Osteocyte (in vitro differentiated cells): ENCODE results near the gene CDIP1. TPM values are rescaled to one million over a fixed set of nuclear protein-coding genes. Genes with fewer than 3 reads are reported as not detected.

Experiments
- DNase-seq: peaks from one replicate; pipeline ENCODE4 v3.0.0; 2021; ENCODE audit warnings: mixed read lengths; ENCODE audit not compliant: unreplicated experiment; ENCODE audit errors: extremely low spot score
- H3K27ac Mint-ChIP-seq: one replicate; pipeline ENCODE4 v1.8.0; 2021; ENCODE audit warnings: mild to moderate bottlenecking, mixed read lengths; ENCODE audit not compliant: unreplicated experiment
- H3K27me3 Mint-ChIP-seq: one replicate; pipeline ENCODE4 v1.8.0; 2021; ENCODE audit warnings: mixed read lengths; ENCODE audit not compliant: unreplicated experiment
- H3K36me3 Mint-ChIP-seq: one replicate; pipeline ENCODE4 v1.8.0; 2021; ENCODE audit warnings: mixed read lengths; ENCODE audit not compliant: unreplicated experiment
- H3K4me1 Mint-ChIP-seq: one replicate; pipeline ENCODE4 v1.8.0; 2021; ENCODE audit warnings: mixed read lengths; ENCODE audit not compliant: unreplicated experiment
- H3K4me3 Mint-ChIP-seq: one replicate; pipeline ENCODE4 v1.8.0; 2021; ENCODE audit warnings: mild to moderate bottlenecking, moderate library complexity, mixed read lengths; ENCODE audit not compliant: unreplicated experiment
- H3K9me3 Mint-ChIP-seq: one replicate; pipeline ENCODE4 v1.8.0; 2021; ENCODE audit warnings: mixed read lengths; ENCODE audit not compliant: unreplicated experiment
- total RNA-seq: library from RNA; stranded (reverse); gene quantifications from 2 replicates; pipeline ENCODE4 v1.2.1, GENCODE V29; 2021
- TF ChIP-seq, protein P1 (sequence below): fragments of 200-600 bp; sonication (generic); IDR thresholded peaks from 2 replicates; pipeline ENCODE4 v1.5.0; 2021; ENCODE audit warnings: antibody characterized with exemption, mild to moderate bottlenecking, moderate library complexity

The CDIP1 gene
- total RNA-seq, 1 donor from 2014 or later = 28.9 TPM

DNA sequence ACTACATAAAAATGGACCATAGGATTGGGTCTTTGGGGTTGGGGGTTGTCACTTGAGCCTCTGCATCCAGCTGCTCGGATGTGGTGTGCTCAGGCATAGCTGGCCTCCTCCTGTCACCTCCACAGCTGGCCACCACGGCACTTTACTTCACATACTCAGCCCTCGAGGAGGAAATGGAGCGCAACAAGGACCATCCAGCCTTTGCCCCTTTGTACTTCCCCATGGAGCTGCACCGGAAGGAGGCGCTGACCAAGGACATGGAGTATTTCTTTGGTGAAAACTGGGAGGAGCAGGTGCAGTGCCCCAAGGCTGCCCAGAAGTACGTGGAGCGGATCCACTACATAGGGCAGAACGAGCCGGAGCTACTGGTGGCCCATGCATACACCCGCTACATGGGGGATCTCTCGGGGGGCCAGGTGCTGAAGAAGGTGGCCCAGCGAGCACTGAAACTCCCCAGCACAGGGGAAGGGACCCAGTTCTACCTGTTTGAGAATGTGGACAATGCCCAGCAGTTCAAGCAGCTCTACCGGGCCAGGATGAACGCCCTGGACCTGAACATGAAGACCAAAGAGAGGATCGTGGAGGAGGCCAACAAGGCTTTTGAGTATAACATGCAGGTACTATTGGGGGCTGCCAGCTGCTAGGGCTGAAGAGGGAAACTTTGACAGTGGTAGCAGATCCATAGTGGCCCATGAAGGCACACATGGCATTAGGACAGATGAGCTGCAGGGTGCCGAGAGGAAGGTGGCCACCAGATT is 30.8 kb downstream of the CDIP1 start:
- H3K27ac Mint-ChIP-seq = no peak overlapping the region
- H3K36me3 Mint-ChIP-seq = peaks cover 11% of the 10 kb centered on the region
- H3K27me3 Mint-ChIP-seq = no peaks in the 10 kb centered on the region
- no peak overlapping the region for H3K4me3 Mint-ChIP-seq
- H3K9me3 Mint-ChIP-seq = no peaks in the 10 kb centered on the region
- TF ChIP-seq, protein P1, sequence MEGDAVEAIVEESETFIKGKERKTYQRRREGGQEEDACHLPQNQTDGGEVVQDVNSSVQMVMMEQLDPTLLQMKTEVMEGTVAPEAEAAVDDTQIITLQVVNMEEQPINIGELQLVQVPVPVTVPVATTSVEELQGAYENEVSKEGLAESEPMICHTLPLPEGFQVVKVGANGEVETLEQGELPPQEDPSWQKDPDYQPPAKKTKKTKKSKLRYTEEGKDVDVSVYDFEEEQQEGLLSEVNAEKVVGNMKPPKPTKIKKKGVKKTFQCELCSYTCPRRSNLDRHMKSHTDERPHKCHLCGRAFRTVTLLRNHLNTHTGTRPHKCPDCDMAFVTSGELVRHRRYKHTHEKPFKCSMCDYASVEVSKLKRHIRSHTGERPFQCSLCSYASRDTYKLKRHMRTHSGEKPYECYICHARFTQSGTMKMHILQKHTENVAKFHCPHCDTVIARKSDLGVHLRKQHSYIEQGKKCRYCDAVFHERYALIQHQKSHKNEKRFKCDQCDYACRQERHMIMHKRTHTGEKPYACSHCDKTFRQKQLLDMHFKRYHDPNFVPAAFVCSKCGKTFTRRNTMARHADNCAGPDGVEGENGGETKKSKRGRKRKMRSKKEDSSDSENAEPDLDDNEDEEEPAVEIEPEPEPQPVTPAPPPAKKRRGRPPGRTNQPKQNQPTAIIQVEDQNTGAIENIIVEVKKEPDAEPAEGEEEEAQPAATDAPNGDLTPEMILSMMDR = no peak
- H3K4me1 Mint-ChIP-seq = peaks cover 3% of the 10 kb centered on the region
- DNase-seq = no peak

- TF ChIP-seq, protein P1 = peak; percentile 87
- H3K27me3 Mint-ChIP-seq = no peaks in the 10 kb centered on the region
- H3K9me3 Mint-ChIP-seq = no peaks in the 10 kb centered on the region
- no peak overlapping the region for H3K4me3 Mint-ChIP-seq
- H3K36me3 Mint-ChIP-seq = peaks cover 6% of the 10 kb centered on the region
- DNase-seq = no peak
- H3K27ac Mint-ChIP-seq = no peak overlapping the region
- peaks cover 7% of the 10 kb centered on the region for H3K4me1 Mint-ChIP-seq
Measured at GRCh38 chr16:4506450-4506849, 32.1 kb downstream of the CDIP1 start.

GRCh38 chr16:4505356-4506147 is 33.0 kb downstream of the CDIP1 start:
- Mint-ChIP-seq H3K9me3 (no peaks in the 10 kb centered on the region), H3K36me3 (peaks cover 3% of the 10 kb centered on the region), H3K4me3 (no peak overlapping the region), H3K4me1 (peaks cover 13% of the 10 kb centered on the region), H3K27me3 (no peaks in the 10 kb centered on the region), H3K27ac (no peak overlapping the region)
- no peak for DNase-seq
- TF ChIP-seq, protein P1 = no peak

DNA sequence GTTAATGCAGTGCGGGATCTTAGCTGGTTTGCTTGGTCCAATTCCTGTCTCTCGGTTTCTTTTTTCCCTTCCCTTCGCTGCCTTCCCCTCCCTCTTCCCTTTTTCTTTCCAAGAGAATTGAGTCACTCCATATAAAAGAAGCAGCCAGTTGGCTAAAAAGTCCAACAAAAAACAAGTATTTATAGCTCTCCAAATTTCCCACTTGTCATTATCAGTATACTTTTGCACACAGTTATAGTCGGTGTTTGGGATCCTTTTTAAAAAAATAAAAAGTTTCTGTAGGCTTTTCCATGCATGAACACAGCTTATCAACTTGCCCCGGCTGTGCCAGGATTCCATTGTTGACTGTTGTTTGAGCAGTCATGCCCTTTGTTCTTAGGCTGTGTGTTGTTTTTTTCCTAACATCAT is 37.5 kb downstream of the CDIP1 start:
- DNase-seq = no peak
- H3K9me3 Mint-ChIP-seq = no peaks in the 10 kb centered on the region
- H3K27me3 Mint-ChIP-seq = no peaks in the 10 kb centered on the region
- H3K4me3 Mint-ChIP-seq = no peak overlapping the region
- TF ChIP-seq, protein P1 = no peak
- H3K36me3 Mint-ChIP-seq = peaks cover 5% of the 10 kb centered on the region
- no peak overlapping the region for H3K27ac Mint-ChIP-seq
- peaks cover 25% of the 10 kb centered on the region for H3K4me1 Mint-ChIP-seq

DNA sequence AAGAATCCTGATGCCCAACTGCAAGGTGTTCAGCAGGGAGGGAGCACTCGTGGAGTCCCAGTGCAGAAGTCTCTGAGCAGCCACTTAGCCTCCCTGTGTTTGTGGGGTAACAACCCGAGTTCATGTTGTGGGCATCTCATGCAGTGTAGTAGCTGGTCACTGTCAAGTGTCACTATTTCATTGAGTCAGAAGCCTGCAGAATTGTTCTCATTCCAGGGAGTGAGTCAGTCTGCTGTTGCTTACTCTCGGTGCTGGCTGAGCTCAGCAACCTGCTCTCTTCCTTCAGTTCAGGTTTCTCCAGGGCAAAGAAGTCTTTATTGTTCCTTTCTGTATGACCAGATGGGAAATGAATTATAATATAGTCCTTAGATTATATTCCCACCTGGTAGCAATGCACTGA is 38.3 kb downstream of the CDIP1 start:
- TF ChIP-seq, protein P1 = no peak
- H3K36me3 Mint-ChIP-seq = peaks cover 5% of the 10 kb centered on the region
- peak overlapping the region; percentile 27 for H3K27ac Mint-ChIP-seq
- H3K9me3 Mint-ChIP-seq = no peaks in the 10 kb centered on the region
- peaks cover 31% of the 10 kb centered on the region for H3K4me1 Mint-ChIP-seq
- no peak for DNase-seq
- no peaks in the 10 kb centered on the region for H3K27me3 Mint-ChIP-seq
- H3K4me3 Mint-ChIP-seq = no peak overlapping the region
